Measurements from ENCODE around the gene DCHS2.

The DCHS2 gene

DNA sequence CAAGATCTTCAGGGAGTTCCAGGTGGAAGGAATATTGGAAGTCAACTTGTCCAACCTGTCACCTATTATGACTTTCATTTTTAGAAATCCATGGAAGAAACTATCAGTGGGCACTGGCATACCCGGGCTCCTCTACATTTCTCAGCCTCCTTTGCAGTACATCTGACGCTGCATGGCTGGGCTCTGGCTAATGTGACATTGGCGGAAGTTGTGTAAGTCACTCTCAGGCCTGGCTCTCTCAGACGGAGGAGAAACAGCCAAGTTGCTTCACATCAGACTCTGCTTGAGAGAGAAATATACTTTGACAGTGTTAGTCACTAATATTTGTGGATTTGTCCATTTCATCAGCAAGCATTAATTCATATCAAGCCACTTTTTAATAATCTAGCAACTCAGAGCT is 4.5 kb downstream of the DCHS2 start:
- no peak for DNase-seq

DNA sequence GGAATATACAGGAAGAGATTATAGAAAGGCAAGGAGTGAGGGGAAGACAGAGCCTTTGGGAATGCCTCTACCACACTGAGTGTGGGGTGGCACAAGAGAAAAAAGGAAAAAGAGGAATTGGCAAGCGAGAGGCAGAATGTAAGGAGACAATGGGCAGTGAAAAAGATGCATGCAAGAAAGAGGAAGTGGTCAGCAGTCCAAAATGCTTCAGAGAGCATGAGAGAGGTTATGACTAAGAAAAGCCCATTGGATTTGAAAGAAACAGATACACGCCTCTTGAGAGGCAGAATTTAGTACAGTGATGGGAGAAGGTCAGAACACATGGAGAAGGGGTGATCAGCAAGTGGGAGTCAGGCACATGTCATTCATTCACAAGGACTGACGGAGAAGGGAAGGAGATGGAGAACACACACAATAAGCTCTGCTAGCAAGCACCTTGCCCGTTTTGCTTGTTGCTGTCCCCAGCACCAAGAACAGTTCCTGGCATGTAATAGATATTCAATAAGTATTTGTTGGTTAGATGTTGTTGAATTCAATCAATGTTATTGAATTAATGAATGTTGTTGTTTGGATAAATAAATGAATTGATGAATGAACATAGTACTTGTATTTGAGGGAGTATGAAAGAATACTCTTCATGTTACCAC is 6.3 kb downstream of the DCHS2 start:
- no peak for DNase-seq

DNA sequence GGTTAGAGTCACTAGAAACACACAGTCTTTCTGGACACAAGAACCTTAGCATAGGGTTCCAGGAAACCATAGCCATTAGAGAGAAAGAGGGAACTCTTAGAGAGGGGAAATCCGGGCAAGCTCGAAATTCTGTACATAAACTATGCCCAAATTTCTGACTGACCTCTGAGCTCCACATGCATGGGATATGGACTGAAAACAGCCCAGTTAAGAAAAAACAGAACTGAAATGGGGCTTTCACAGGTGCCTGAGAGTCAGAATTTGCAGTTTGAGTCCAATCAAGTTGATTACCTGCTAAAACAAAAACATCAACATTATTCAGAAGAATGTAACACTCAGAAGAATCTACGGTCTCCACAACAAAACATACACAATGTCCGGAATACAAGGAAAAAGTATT is 13.1 kb downstream of the DCHS2 start:
- DNase-seq, result no peak

DNA sequence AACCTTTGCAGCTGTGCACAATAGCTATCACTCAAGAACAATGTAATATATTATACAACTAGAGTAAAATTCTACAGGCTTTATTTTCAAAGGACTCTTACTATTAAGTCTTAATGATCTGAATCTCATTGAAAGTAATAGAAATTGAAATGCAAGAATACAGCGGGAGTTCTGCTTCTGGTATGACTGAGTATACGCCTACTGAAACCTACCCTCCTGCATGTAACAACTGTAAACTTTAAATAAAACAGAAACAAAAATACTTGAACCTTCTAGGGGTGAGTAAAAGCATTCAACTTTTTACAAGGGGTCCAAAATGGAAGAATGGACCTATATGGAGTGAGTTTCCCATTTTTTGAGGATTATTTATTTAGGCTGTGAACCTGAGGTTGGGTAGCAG is 13.5 kb downstream of the DCHS2 start:
- DNase-seq, result no peak

DNA sequence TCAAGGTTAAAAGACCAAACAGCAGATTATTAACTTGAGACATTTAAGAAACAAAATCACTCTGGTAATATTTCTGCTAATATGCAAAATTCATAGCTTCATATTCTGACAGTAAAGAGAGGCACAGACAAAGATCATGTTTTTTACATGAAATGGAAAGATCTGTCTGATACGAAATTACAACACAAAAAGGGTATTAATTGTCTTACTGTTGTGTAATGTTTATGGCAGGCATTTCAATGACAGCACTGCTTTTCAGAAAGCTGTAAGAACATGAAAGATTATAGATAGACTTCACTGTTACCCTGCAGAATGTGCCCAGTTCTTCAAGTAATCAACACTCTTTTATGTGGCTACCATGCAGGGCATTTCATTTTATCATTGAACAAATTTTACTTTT is 15.4 kb downstream of the DCHS2 start:
- DNase-seq, result no peak

DNA sequence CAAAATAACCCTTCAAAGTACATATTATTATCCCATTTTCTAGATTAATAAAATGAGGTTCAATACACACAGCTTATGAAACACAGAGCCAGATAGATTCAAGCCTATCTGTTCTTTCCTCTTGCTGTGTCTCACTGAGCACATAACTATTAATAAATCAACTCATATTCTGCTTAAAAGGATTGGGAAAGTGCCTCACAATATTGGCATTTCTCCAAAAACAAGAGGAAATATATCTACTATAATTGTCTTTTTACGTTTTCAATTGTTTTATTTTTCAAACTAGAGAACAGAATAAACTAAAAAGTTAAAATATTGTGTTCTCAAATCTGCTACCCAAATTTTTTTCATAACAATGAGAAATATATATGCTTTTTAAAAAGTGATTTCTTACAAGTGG is 15.8 kb downstream of the DCHS2 start:
- DNase-seq, result no peak

DNA sequence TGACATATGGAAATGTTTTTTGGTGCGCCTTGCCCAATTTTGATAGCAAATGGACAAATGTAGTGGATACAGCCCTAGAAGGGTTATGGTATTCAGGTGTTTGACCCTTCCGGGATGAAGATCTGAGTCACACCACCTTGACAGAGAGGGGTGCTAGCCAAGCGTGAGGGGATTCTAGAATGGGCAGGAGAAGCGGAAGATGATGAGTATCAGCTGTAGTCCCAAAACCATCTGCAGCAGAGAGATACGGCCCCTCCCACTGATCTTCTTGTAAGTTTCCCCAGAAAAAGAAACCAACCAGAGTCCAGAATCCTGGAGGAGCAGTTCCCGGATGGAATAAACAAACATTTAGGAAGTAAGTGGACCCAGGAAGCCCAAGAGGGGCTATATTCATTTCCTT is 18.1 kb downstream of the DCHS2 start:
- DNase-seq, result no peak

DNA sequence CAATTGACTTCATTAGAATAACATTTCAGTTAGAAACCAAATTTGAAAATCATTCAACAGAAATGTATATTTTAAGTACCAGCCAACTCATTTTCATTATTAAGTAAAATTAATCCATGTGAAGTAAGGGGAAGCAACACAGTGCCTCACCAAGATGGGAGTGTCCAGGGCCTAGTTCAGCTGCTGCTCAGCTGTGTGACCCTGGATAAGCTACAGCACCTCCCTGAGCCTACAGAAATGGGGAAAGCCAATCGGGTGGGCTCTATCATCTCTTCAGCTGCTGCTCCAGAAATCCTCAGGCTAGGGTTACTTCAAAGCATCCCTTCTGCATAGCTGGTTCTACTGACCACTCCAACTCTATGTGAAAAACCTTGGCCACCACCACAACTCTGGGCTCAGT is 18.7 kb downstream of the DCHS2 start:
- no peak for DNase-seq

DNA sequence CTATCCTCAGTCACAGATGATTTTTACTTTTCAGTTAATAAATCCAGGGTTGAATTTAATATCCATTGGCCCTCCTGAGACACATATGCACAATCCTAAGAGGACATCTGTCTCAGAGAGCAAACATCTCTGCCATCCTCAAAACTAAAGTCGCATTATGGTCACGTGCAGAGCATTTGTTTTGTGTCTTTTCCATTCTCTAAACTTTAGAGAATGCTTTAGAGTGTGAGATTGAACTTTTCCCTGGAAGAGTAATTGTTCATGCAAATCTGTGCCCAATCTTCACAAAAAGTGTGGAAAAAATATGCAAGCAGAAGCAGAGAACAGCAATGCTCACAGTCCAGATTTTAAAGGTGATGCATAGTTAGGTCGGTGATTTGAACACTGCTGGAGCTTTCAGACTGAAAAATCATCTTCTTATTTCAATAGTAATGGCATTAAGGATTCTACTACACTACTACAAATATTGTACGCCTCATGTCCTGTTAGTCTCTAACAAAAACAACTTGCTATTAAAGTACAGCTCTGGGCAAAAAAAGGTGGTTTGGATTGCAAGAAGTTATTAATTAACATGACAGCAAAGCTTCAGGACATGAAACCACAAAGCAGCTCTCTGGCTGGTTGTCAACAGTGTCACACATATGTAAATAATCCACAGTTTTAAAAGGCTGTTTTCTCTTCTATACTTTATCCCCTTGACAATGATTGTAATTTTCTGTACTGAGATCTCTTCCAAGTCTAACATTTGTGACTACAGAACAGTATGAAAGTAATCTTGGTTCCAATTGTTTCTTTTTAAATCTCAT is 19.9 kb downstream of the DCHS2 start:
- peak; percentile 24 for DNase-seq

DNA sequence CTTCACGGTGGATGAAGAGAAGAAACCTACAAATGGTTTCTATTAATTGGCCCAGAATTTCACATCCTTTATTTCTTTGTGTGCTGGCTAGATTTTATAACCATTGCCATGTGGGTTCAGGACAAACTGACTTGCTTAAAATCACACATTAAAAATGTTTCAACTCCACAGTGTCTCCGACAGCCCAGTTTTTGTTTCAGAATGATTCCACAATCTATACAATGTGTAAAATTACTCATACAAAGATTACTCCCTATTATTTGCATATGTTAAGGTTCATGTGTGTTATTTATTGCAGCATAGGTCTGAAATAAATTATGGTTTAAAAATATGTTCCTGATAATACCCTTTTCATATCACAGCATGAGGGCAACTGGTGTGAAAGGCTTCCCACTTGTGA is 20.6 kb downstream of the DCHS2 start:
- no peak for DNase-seq

DNA sequence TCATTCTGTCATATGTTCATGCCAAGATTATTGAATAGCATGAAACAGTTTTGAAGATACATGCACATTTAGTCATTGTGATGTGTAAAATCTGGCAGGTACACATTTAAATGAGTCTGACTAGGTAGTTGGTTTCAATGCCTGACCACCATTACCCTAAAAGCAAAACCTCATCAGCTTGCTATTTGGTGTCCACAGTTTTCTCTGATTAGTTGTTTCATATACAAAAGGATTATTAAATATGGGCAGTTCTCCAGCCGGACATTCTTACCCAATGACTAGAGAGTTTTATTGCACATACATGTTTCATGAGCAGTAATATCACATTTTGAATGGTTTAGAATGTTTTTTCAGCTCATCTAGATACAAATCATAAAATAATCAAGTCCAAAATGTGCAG is 23.7 kb downstream of the DCHS2 start:
- DNase-seq, result no peak

DNA sequence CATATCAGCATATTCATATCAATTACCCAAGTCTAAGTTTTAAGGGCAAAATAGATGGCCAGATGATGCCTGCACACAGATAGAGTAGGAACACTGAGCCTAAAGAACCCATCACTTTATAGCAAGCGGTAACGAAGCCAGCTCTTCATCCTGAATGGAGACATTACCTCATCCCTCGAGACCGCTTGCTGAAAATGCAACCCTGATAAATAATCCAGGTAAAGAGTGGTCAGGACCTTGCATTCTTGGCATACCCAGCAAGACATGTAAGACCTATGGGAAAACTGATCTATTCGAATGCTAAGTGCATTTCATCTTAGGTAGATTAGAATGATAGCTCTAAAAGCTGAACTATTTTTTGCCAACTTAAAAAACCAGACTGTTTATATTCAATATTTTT is 25.3 kb downstream of the DCHS2 start:
- no peak for DNase-seq

DNA sequence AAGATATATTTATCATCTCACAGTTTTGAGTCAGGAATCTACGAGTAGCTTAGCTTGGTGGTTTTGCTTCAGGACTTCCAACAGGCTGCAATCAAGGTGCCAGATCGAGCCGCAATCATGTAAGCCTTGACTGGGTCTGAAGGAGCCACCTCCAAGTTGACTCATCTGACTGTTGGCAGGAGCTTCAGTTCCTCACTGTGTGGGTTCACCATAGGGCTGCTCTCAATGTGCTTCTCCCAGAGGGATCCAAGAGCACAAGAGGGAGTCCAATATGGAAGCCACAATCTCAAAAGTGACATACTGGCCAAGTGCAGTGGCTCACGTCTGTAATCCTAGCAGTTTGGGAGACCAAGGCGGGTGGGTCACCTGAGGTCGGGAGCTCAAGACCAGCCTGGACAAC is 26.5 kb downstream of the DCHS2 start:
- DNase-seq, result no peak

DNA sequence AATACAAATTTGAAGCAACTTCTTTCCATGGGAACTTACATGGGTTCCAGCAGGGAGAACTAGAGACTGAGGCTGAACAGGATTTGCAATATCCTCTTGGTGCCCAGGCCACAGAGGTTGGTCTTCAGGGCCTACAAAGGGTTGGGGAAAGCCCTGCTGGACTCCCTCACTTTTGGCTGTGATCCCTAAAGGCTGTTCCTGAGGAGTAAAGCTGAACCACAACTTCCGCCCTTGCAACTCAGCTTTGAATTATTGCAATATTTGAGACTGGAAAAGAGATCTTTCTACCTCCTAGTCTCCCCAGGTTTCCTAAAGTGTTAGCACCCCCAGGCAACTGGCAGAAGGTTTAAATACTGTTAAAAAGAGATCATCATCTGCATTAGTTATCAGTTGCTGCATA is 26.9 kb downstream of the DCHS2 start:
- no peak for DNase-seq

DNA sequence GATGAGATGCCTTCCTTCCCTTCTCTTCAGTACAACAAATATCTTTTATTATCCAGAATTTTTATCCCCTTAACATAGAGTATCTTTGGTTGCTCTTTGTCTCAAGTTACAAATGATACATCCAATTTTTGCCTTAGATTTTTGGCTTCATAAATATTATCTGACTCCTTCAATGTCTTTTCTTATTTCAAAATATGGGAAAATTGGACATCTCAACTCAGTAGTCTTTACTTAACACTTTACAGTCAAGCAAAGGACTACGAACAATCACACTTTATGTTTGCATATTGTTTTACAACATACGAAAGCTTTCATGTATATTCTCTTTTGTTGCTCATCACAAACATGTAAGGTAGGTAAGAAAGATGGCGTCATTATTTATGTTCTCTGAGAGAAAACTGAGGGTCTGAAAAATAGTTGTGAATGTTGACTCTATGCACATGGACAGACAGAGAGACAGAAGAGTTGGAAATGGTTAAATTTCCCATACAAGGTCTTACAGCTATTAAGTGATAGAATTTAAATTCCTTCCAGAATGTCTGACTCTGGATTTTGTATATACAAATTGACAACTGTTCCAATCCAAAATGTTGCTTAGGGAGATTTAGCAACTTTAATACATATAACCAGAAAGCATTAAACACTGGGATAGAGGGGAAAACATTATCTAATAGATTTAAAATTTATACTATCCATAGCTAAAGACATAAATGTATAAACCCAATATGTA is 29.4 kb downstream of the DCHS2 start:
- no peak for DNase-seq

DNA sequence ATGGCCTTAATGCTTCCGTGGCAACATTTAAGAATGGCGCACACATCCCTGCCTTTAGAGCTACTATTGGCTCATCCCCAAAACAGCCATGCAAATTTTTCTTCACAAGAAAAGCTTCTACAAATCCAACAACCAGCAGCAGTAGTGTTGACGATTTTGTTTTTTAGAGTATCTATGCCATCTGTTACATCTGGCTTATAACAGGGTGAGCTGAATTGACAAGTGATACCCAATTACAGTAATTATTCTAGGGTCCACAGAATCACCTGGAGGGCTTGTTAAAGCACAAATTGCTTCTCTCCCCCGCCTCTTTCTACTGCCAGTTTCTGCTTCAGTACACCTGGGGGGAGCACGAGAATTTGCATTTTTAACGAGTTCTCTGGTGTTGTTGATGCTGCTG is 34.1 kb downstream of the DCHS2 start:
- no peak for DNase-seq

DNA sequence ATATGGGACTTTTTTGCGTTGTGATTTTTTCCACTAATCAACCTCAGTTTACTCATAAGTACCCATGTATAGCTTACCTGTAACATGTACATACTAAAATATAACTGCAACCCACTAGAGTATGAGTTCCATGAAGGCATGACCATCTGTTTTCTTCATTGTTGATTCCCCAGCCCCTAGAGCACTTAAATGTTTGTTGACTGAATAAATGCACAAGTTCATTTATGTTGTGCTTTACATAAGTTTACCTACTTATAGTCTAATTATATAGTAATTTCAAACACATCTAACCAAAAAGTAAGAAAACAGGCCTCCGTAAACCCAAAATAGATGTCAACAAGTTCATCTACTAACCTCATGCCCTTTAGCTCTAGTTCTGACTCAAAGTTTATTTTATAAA is 34.7 kb downstream of the DCHS2 start:
- no peak for DNase-seq

DNA sequence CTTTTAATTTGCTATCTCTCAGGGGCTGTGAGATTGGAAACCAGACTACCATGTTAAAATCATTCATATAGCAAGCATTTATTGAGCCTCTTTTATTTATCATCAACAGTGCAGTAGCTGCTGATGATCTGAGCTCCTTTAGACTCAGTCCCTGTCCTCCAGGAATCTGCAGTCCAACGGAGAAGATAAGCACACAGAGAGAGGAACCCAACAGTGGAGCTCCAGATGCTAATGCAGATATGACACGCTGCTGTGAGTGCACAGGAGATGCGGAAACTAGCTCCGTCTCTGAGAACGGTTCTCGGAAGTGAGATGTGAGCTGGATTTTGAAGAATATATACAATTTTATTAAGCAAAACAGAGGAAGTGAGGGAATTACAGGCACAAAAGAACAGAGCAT is 35.4 kb downstream of the DCHS2 start:
- DNase-seq, result no peak

DNA sequence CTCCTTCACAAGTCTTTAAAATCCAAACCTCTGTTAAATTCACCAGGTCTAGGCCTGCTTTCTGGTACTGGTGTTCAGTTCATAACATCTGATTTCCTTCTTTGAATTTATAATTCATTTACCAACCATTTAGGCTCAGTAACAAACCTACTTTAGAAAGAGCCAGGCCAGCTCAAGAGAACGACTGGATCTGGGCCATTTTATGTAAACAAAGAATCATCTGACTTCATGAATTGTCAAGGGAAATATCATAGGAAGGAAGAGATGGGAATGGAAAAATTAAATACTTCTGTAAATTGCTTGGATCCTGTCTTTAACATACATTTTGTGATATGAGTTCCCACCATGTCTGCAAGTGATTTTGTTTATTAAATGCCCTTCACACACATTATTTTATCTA is 36.5 kb downstream of the DCHS2 start:
- no peak for DNase-seq

DNA sequence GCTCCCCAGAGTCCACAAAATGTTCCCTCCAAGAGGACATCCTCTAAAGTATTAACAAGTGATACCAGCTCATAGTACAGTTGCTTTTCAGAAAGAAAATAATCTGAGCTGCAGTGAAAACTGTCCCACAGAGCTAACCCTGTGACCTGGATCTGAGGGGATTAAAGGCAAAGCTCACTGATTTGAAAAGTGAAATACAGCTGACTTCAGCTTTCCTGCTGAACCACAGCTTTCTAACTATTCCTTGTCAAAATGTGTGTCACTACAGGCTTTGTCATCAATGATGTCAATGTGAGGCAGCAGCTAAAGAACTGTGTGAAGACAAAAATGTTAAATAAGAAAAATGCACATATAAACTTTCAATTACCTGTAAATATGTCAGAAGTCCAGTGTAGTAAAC is 36.9 kb downstream of the DCHS2 start:
- DNase-seq, result no peak

DNA sequence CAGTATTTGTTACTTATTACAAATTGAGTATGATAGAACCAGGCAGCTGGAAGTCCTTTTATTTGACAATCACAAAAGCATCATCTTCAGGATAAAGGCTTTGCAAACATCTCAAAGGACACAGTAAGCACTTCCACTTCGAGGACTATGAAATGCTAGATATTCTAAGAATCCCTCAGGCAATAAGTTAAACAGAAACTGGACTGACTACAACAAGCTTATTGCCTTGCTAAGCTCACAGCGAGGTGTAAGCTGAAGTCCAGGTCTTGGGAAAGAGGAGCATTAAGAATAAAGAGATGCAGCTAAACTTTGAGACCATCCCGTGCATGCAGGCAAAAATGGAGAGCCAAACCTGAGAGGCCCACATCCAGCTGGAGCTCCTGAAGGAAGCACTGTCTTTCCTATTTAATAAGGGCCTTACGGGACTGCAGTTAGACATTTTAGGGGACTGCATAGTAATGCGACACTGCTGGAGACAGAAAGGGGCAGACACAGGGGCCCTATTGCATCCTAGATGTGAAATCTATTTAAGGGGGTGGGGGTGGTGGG is 38.7 kb downstream of the DCHS2 start:
- DNase-seq, result no peak

DNA sequence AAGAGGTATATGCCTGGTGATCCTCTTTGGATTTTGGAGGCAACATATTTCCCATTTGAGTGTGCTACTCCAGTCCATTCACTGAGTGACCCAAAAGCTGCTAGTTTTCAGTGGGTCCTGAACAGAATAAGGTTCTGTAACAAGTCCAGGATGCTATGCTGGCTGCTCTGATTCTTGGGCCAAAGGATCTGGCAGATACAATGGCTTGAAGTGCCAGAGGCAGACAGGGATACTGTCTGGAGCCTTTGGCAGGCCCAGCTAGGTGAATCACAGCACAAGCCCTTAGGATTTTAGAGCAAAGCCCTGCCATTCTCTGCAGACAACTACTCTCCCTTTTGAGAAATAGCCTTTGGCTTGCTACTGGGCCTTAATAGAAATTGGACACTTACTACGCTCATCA is 40.6 kb downstream of the DCHS2 start:
- no peak for DNase-seq

DNA sequence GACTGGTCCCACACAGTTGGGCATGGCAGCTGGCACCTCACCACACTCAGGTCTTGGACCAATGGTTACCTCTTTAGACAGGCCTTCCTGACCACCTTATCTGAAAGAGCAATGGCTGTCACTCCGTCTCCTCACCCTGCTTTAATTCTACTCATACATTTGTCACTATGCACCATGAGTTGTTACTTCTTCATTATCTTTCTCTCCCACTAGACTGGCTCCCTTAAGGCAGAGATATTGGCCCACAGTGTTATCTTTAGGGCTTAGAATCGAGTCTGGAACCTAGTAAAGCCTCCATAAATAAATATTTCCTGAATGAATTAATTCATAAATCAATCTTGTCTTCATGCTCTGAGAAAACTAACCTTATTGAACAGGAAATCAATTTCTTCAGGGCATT is 46.6 kb downstream of the DCHS2 start:
- no peak for DNase-seq

DNA sequence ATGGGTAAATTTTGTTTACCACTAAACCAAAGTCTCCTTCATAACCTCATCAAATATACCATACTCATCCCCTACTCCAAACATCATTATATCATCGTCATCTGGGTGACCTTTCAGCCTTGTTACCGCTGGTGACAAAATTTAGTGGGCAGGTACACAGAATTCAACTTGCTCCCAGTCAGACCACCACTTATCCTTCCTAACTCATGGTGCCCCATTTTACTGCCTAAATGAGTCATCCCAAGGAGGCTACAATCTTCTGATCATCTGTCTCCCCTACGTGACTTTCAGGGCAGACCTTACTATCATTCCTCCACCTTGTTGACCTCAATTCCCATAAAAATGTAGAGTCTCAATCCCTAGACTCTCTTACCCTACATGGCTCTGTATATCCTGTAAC is 49.6 kb downstream of the DCHS2 start:
- DNase-seq, result no peak

All from kidney glomerular epithelial cell (primary cell).